Globus pallidus (tissue), 1 donor: ENCODE measurements around the gene EMP2.

ENCODE experiments used
- DNase-seq: peaks from one replicate; pipeline ENCODE4 v3.0.0-alpha.2; 2015; ENCODE audit warnings: low spot score

EMP2 gene

GRCh38 chr16:10485698-10486382 is 94.6 kb downstream of the EMP2 start:
- DNase-seq, result no peak

- no peak for DNase-seq
Observed at GRCh38 chr16:10485159-10485558, 95.2 kb downstream of the EMP2 start.

- DNase-seq, result no peak
Observed at GRCh38 chr16:10480151-10480550, 100.2 kb downstream of the EMP2 start.
